Fibroblast of mammary gland (primary cell): ENCODE data around the gene ARHGAP40.

Experiments
- DNase-seq: peaks from one replicate; pipeline ENCODE4 v3.0.0-alpha.2; 2010; ENCODE audit warnings: low read depth
- H3K4me3 ChIP-seq: 2 replicates; pipeline ENCODE4 v1.5.1; 2011; ENCODE audit warnings: low read depth, mild to moderate bottlenecking, low read length, moderate library complexity; ENCODE audit not compliant: control insufficient read depth
- CTCF ChIP-seq: conservative IDR thresholded peaks from 2 replicates; pipeline ENCODE4 v1.5.1; 2011; ENCODE audit warnings: low read depth, low read length, inconsistent platforms; ENCODE audit not compliant: control insufficient read depth, insufficient read depth

ARHGAP40 gene

GRCh38 chr20:38685853-38686473 is 84.4 kb downstream of the ARHGAP40 start:
- no peak overlapping the region for H3K4me3 ChIP-seq
- DNase-seq, result peak; percentile 37
- TF ChIP-seq CTCF, result no peak

GRCh38 chr20:38692436-38693411 is 91.1 kb downstream of the ARHGAP40 start:
- no peak for TF ChIP-seq CTCF
- DNase-seq, result peak; percentile 64
- no peak overlapping the region for H3K4me3 ChIP-seq

- TF ChIP-seq CTCF, result no peak
- H3K4me3 ChIP-seq, result no peak overlapping the region
- no peak for DNase-seq
Measured at GRCh38 chr20:38697306-38697705, 95.7 kb downstream of the ARHGAP40 start.

- H3K4me3 ChIP-seq, result no peak overlapping the region
- DNase-seq, result no peak
- no peak for TF ChIP-seq CTCF
Measured at GRCh38 chr20:38698541-38698940, 96.9 kb downstream of the ARHGAP40 start.

- DNase-seq, result no peak
- H3K4me3 ChIP-seq, result no peak overlapping the region
- no peak for TF ChIP-seq CTCF
Measured at GRCh38 chr20:38700141-38700540, 98.5 kb downstream of the ARHGAP40 start.
